WTC11 (cell line): ENCODE results near the gene SPSB4.

ENCODE experiments used
- AFF4 ChIP-seq: sonication (generic); formaldehyde crosslinking; IDR thresholded peaks from 2 replicates; pipeline ENCODE4 v1.8.1; 2023; ENCODE audit warnings: mild to moderate bottlenecking, missing genetic modification reagents, borderline replicate concordance
- ATF3 ChIP-seq: sonication (generic); formaldehyde crosslinking; conservative IDR thresholded peaks from 2 replicates; pipeline ENCODE4 v1.8.1; 2022; ENCODE audit warnings: mild to moderate bottlenecking, missing genetic modification reagents
- CREB1 ChIP-seq: sonication (generic); formaldehyde crosslinking; IDR thresholded peaks from 2 replicates; pipeline ENCODE4 v1.8.0; 2023; ENCODE audit warnings: mild to moderate bottlenecking, missing genetic modification reagents
- CTCF ChIP-seq: fragments of 200-600 bp; IDR thresholded peaks from 2 replicates; pipeline ENCODE4 v1.8.0; 2022; ENCODE audit warnings: antibody characterized with exemption
- E2F1 ChIP-seq: sonication (generic); formaldehyde crosslinking; IDR thresholded peaks from 2 replicates; pipeline ENCODE4 v1.8.0; 2022; ENCODE audit warnings: mild to moderate bottlenecking, missing genetic modification reagents
- E2F4 ChIP-seq: sonication (generic); formaldehyde crosslinking; IDR thresholded peaks from 2 replicates; pipeline ENCODE4 v1.8.1; 2022; ENCODE audit warnings: low read depth, mild to moderate bottlenecking, moderate library complexity, missing genetic modification reagents, borderline replicate concordance
- FOXK1 ChIP-seq: sonication (generic); formaldehyde crosslinking; IDR thresholded peaks from 2 replicates; pipeline ENCODE4 v1.8.0; 2022; ENCODE audit warnings: mild to moderate bottlenecking, moderate library complexity, missing genetic modification reagents
- FOXP4 ChIP-seq: sonication (generic); formaldehyde crosslinking; IDR thresholded peaks from 2 replicates; pipeline ENCODE4 v1.8.0; 2022; ENCODE audit warnings: mild to moderate bottlenecking, missing genetic modification reagents
- MAX ChIP-seq: sonication (generic); formaldehyde crosslinking; IDR thresholded peaks from 2 replicates; pipeline ENCODE4 v1.8.0; 2022; ENCODE audit warnings: mild to moderate bottlenecking, missing genetic modification reagents
- NFYB ChIP-seq: sonication (generic); formaldehyde crosslinking; conservative IDR thresholded peaks from 2 replicates; pipeline ENCODE4 v1.8.0; 2022; ENCODE audit warnings: low read depth, missing genetic modification reagents
- RORB ChIP-seq: fragments of 250-450 bp; sonication (Bioruptor Pico); IDR thresholded peaks from 2 replicates; pipeline ENCODE4 v1.9.0; 2021; ENCODE audit warnings: mild to moderate bottlenecking
- TEAD4 ChIP-seq: sonication (generic); formaldehyde crosslinking; IDR thresholded peaks from 2 replicates; pipeline ENCODE4 v1.8.0; 2022; ENCODE audit warnings: mild to moderate bottlenecking, missing genetic modification reagents
- USF2 ChIP-seq: sonication (generic); formaldehyde crosslinking; IDR thresholded peaks from 2 replicates; pipeline ENCODE4 v1.8.1; 2023; ENCODE audit warnings: mild to moderate bottlenecking, missing genetic modification reagents, moderate library complexity
- ZMAT4 ChIP-seq: fragments of 250-450 bp; sonication (Bioruptor Pico); IDR thresholded peaks from 2 replicates; pipeline ENCODE4 v1.9.0; 2021; ENCODE audit warnings: mild to moderate bottlenecking

- TF ChIP-seq CTCF (no peak), USF2 (CRISPR knock-in tag) (no peak), FOXK1 (CRISPR knock-in tag) (no peak), TEAD4 (no peak), CREB1 (no peak), E2F4 (CRISPR knock-in tag) (no peak), RORB (CRISPR knock-in tag) (no peak), ZMAT4 (CRISPR knock-in tag) (no peak), AFF4 (no peak), FOXP4 (CRISPR knock-in tag) (no peak), E2F1 (no peak), ATF3 (CRISPR knock-in tag) (no peak), NFYB (no peak), MAX (CRISPR knock-in tag) (no peak)
These were observed 75.7 kb downstream of the SPSB4 start for GRCh38 chr3:141126661-141127343.
